GM08714 (cell line): ENCODE measurements around the gene CEP95.
"Not testable (repeated sequence)": the region's sequence is repeated elsewhere in the genome, so short reads cannot be mapped to it uniquely, and the experiment has no call there.

Source experiments
- H3K4me3 ChIP-seq: fragments of 200-500 bp; sonication (Bioruptor generic); 2 replicates; pipeline ENCODE4 v1.5.1; 2014; ENCODE audit warnings: mild to moderate bottlenecking, low read length, inconsistent platforms
- ZNF274 ChIP-seq: IDR thresholded peaks from 2 replicates; pipeline ENCODE4 v1.6.1; 2012; ENCODE audit warnings: mild to moderate bottlenecking, low read depth, low read length

Gene CEP95

GRCh38 chr17:64551461-64551860 is 44.7 kb downstream of the CEP95 start:
- TF ChIP-seq ZNF274: no peak
- no peak overlapping the region for H3K4me3 ChIP-seq

GRCh38 chr17:64554028-64554637 is 47.4 kb downstream of the CEP95 start:
- H3K4me3 ChIP-seq: no peak overlapping the region
- no peak for TF ChIP-seq ZNF274

GRCh38 chr17:64555281-64555680 is 48.5 kb downstream of the CEP95 start:
- no peak overlapping the region for H3K4me3 ChIP-seq
- no peak for TF ChIP-seq ZNF274

GRCh38 chr17:64564098-64564497 is 57.3 kb downstream of the CEP95 start:
- TF ChIP-seq ZNF274: no peak
- no peak overlapping the region for H3K4me3 ChIP-seq

GRCh38 chr17:64565563-64565962 is 58.8 kb downstream of the CEP95 start:
- no peak for TF ChIP-seq ZNF274

GRCh38 chr17:64571746-64572145 is 65.0 kb downstream of the CEP95 start:
- H3K4me3 ChIP-seq: no peak overlapping the region
- no peak for TF ChIP-seq ZNF274

More at GRCh38 chr17:64565563-64565962, 58.8 kb downstream of the CEP95 start:
- H3K4me3 ChIP-seq: no peak overlapping the region

GRCh38 chr17:64572682-64573154 is 65.9 kb downstream of the CEP95 start:
- TF ChIP-seq ZNF274: no peak
- H3K4me3 ChIP-seq: no peak overlapping the region

GRCh38 chr17:64573214-64573613 is 66.4 kb downstream of the CEP95 start:
- H3K4me3 ChIP-seq: no peak overlapping the region

GRCh38 chr17:64574646-64575045 is 67.9 kb downstream of the CEP95 start:
- no peak overlapping the region for H3K4me3 ChIP-seq
- TF ChIP-seq ZNF274: no peak

More at GRCh38 chr17:64573214-64573613, 66.4 kb downstream of the CEP95 start:
- no peak for TF ChIP-seq ZNF274

GRCh38 chr17:64575431-64575830 is 68.7 kb downstream of the CEP95 start:
- no peak overlapping the region for H3K4me3 ChIP-seq
- no peak for TF ChIP-seq ZNF274

GRCh38 chr17:64577025-64577424 is 70.2 kb downstream of the CEP95 start:
- not testable (repeated sequence) for H3K4me3 ChIP-seq

- no peak for TF ChIP-seq ZNF274
Measured at GRCh38 chr17:64579917-64580316, 73.1 kb downstream of the CEP95 start.

GRCh38 chr17:64580384-64581315 is 73.9 kb downstream of the CEP95 start:
- TF ChIP-seq ZNF274: no peak
- H3K4me3 ChIP-seq: no peak overlapping the region

More at GRCh38 chr17:64579917-64580316, 73.1 kb downstream of the CEP95 start:
- H3K4me3 ChIP-seq: no peak overlapping the region

- no peak for TF ChIP-seq ZNF274
- no peak overlapping the region for H3K4me3 ChIP-seq
Measured at GRCh38 chr17:64583038-64583437, 76.3 kb downstream of the CEP95 start.

- no peak for TF ChIP-seq ZNF274
- no peak overlapping the region for H3K4me3 ChIP-seq
Measured at GRCh38 chr17:64585146-64585545, 78.4 kb downstream of the CEP95 start.
